Hepatocyte (in vitro differentiated cells): ENCODE measurements around the gene LSM4. TPM values are rescaled to one million over a fixed set of nuclear protein-coding genes. Genes with fewer than 3 reads are reported as not detected.

Experiments
- DNase-seq: peaks from one replicate; pipeline ENCODE4 v3.0.0-alpha.2; 2016; ENCODE audit warnings: low spot score
- H2AFZ ChIP-seq: fragments of 200-600 bp; sonication (generic); 2 replicates; pipeline ENCODE4 v1.6.0; 2016; ENCODE audit warnings: antibody characterized with exemption, mild to moderate bottlenecking
- H3K27ac ChIP-seq: fragments of 200-600 bp; sonication (generic); 2 replicates; pipeline ENCODE4 v1.5.1; 2016; ENCODE audit warnings: mild to moderate bottlenecking
- H3K27me3 ChIP-seq: fragments of 200-600 bp; sonication (generic); 2 replicates; pipeline ENCODE4 v1.6.1; 2016
- H3K36me3 ChIP-seq: fragments of 200-600 bp; sonication (generic); replicated peaks from 2 replicates; pipeline ENCODE4 v1.5.1; 2016; ENCODE audit warnings: low read depth; ENCODE audit not compliant: insufficient read depth
- H3K4me1 ChIP-seq: fragments of 200-600 bp; sonication (generic); 2 replicates; pipeline ENCODE4 v1.5.1; 2016; ENCODE audit warnings: mild to moderate bottlenecking, moderate library complexity; ENCODE audit not compliant: insufficient read depth
- H3K4me2 ChIP-seq: fragments of 200-600 bp; sonication (generic); 2 replicates; pipeline ENCODE4 v1.6.0; 2016
- H3K4me3 ChIP-seq: fragments of 200-600 bp; sonication (generic); 2 replicates; pipeline ENCODE4 v1.5.1; 2016; ENCODE audit warnings: mild to moderate bottlenecking
- H3K79me2 ChIP-seq: fragments of 200-600 bp; sonication (generic); 2 replicates; pipeline ENCODE4 v1.6.0; 2017; ENCODE audit warnings: mild to moderate bottlenecking
- H3K9me2 ChIP-seq: fragments of 200-600 bp; sonication (generic); replicated peaks from 2 replicates; pipeline ENCODE4 v1.6.0; 2017; ENCODE audit warnings: mild to moderate bottlenecking; ENCODE audit not compliant: insufficient read depth
- H3K9me3 ChIP-seq: fragments of 200-600 bp; sonication (generic); 2 replicates; pipeline ENCODE4 v1.5.1; 2016; ENCODE audit warnings: low read depth, mild to moderate bottlenecking
- H4K20me1 ChIP-seq: fragments of 200-600 bp; sonication (generic); 2 replicates; pipeline ENCODE4 v1.6.0; 2016; ENCODE audit warnings: mild to moderate bottlenecking; ENCODE audit not compliant: insufficient read depth, poor library complexity, severe bottlenecking
- CTCF ChIP-seq: fragments of 200-600 bp; sonication (generic); IDR thresholded peaks from 2 replicates; pipeline ENCODE4 v1.5.1; 2016; ENCODE audit warnings: antibody characterized with exemption, mild to moderate bottlenecking; ENCODE audit not compliant: poor library complexity
- EZH2 ChIP-seq: fragments of 200-600 bp; sonication (generic); IDR thresholded peaks from 2 replicates; pipeline ENCODE4 v1.6.1; 2016; ENCODE audit warnings: antibody characterized with exemption, mild to moderate bottlenecking, borderline replicate concordance
- EZH2phosphoT487 ChIP-seq: fragments of 200-600 bp; sonication (generic); IDR thresholded peaks from one replicate; pipeline ENCODE4 v1.6.1; 2018; ENCODE audit warnings: antibody characterized with exemption, mild to moderate bottlenecking, low read depth, moderate library complexity; ENCODE audit not compliant: unreplicated experiment, severe bottlenecking
- WGBS: methylation state at CpG from one replicate; pipeline ENCODE4 v1.1.6; 2016; ENCODE audit warnings: low lambda C conversion rate; ENCODE audit errors: missing lambda C conversion rate; 5-methylcytosine and 5-hydroxymethylcytosine counted together
- polyA plus RNA-seq: library from polyadenylated mRNA; unstranded; fragments of >200 nt; fragmentation: Nextera tagmentation; extraction: Ambion mirVana; gene quantifications from 2 replicates; pipeline ENCODE4 v1.2.1, GENCODE V29; 2016
- total RNA-seq: library from RNA; depleted of rRNA; stranded (reverse); fragments of >200 nt; gene quantifications from 2 replicates; pipeline ENCODE4 v1.2.3, GENCODE V29; 2014

Gene LSM4
- total and polyA plus RNA-seq, 2 experiments from 2014 or later = 185 to 218 TPM

GRCh38 chr19:18332917-18333530, 10.1 kb upstream of the LSM4 start:
- no peaks in the 10 kb centered on the region for H3K27me3 ChIP-seq
- H3K9me3 ChIP-seq = no peaks in the 10 kb centered on the region
- 81% methylated on average over 15 of the region's 15 CpGs for WGBS
- H3K4me2 ChIP-seq = no peak overlapping the region
- H2AFZ ChIP-seq = no peak overlapping the region
- no peaks in the 10 kb centered on the region for H3K9me2 ChIP-seq
- DNase-seq = no peak
- no peak overlapping the region for H3K4me3 ChIP-seq
- H3K36me3 ChIP-seq = no peaks in the 10 kb centered on the region
- peaks cover 7% of the 10 kb centered on the region for H3K4me1 ChIP-seq
- H3K27ac ChIP-seq = no peak overlapping the region
- H3K79me2 ChIP-seq = no peaks in the 10 kb centered on the region
- H4K20me1 ChIP-seq = no peaks in the 10 kb centered on the region
- TF ChIP-seq CTCF (no peak), EZH2phosphoT487 (no peak), EZH2 (no peak)

GRCh38 chr19:18330868-18331267, 8.0 kb upstream of the LSM4 start:
- H3K4me3 ChIP-seq = no peak overlapping the region
- H3K9me2 ChIP-seq = no peaks in the 10 kb centered on the region
- no peak overlapping the region for H2AFZ ChIP-seq
- H4K20me1 ChIP-seq = no peaks in the 10 kb centered on the region
- no peak overlapping the region for H3K4me2 ChIP-seq
- H3K79me2 ChIP-seq = no peaks in the 10 kb centered on the region
- H3K9me3 ChIP-seq = no peaks in the 10 kb centered on the region
- no peak overlapping the region for H3K27ac ChIP-seq
- no peaks in the 10 kb centered on the region for H3K36me3 ChIP-seq
- no peaks in the 10 kb centered on the region for H3K27me3 ChIP-seq
- no peak for DNase-seq
- H3K4me1 ChIP-seq = peaks cover 7% of the 10 kb centered on the region
- 88% methylated on average over 8 of the region's 9 CpGs for WGBS
- TF ChIP-seq EZH2 (no peak), EZH2phosphoT487 (no peak), CTCF (no peak)

GRCh38 chr19:18329035-18329376, 6.1 kb upstream of the LSM4 start:
- Histone ChIP-seq H3K9me2 (no peaks in the 10 kb centered on the region), H2AFZ (peak overlapping the region; percentile 4), H3K4me1 (peaks cover 11% of the 10 kb centered on the region), H3K4me3 (no peak overlapping the region), H3K27me3 (no peaks in the 10 kb centered on the region), H4K20me1 (no peaks in the 10 kb centered on the region), H3K27ac (peak overlapping the region; percentile 45), H3K4me2 (peak overlapping the region; percentile 67), H3K36me3 (no peaks in the 10 kb centered on the region), H3K9me3 (no peaks in the 10 kb centered on the region), H3K79me2 (no peaks in the 10 kb centered on the region)
- WGBS = 87% methylated on average over 6 of the region's 6 CpGs
- TF ChIP-seq EZH2phosphoT487 = no peak
- TF ChIP-seq EZH2 = no peak
- no peak for TF ChIP-seq CTCF
- DNase-seq = no peak
